A549 (cell line): ENCODE data around the gene TMEM131.

Experiments
- CHD4 ChIP-seq: fragments of 200-600 bp; sonication (generic); IDR thresholded peaks from 2 replicates; pipeline ENCODE4 v1.6.1; 2016; ENCODE audit warnings: antibody characterized with exemption, mild to moderate bottlenecking, borderline replicate concordance
- CTCF ChIP-seq: fragments of >200 bp; sonication (Bioruptor Twin); formaldehyde crosslinking; IDR thresholded peaks from 3 replicates; pipeline ENCODE4 v1.5.1; 2016
- ESRRA ChIP-seq: fragments of 150-350 bp; IDR thresholded peaks from 2 replicates; pipeline ENCODE4 v1.6.1; 2014; ENCODE audit warnings: mild to moderate bottlenecking, low read length, borderline replicate concordance
- POLR2A ChIP-seq: IDR thresholded peaks from 2 replicates; pipeline ENCODE4 v1.6.1; 2012; ENCODE audit warnings: mild to moderate bottlenecking, low read length
- REST ChIP-seq: fragments of 200-600 bp; sonication (generic); IDR thresholded peaks from 2 replicates; pipeline ENCODE4 v1.6.1; 2016; ENCODE audit warnings: antibody characterized with exemption, mild to moderate bottlenecking, moderate library complexity
- ZFP36 ChIP-seq: fragments of 450-650 bp; IDR thresholded peaks from 2 replicates; pipeline ENCODE4 v1.6.1; 2014; ENCODE audit warnings: borderline replicate concordance; ENCODE audit not compliant: partially characterized antibody

- TF ChIP-seq CTCF (no peak), ZFP36 (no peak), POLR2A (no peak), CHD4 (no peak), REST (no peak), ESRRA (no peak)
These were observed 155.6 kb downstream of the TMEM131 start for GRCh38 chr2:97840198-97840597.
